H1 (cell line): ENCODE data around the gene HIC1. TPM values are rescaled to one million over a fixed set of nuclear protein-coding genes. Genes with fewer than 3 reads are reported as not detected.

Experiments
- CHD7 ChIP-seq: fragments of 300-600 bp; sonication (generic); IDR thresholded peaks from 2 replicates; pipeline ENCODE4 v1.7.1; 2012; ENCODE audit warnings: low read length, moderate library complexity, mild to moderate bottlenecking, inconsistent platforms; ENCODE audit not compliant: insufficient replicate concordance
- CTBP2 ChIP-seq: IDR thresholded peaks from 2 replicates; pipeline ENCODE4 v1.7.0; 2011; ENCODE audit warnings: borderline replicate concordance, mild to moderate bottlenecking, moderate library complexity, mixed read lengths, low read length; ENCODE audit not compliant: insufficient read depth, insufficient read length
- FOSL1 ChIP-seq: IDR thresholded peaks from 2 replicates; pipeline ENCODE4 v1.6.1; 2011; ENCODE audit warnings: mild to moderate bottlenecking, low read depth, low read length, moderate library complexity; ENCODE audit not compliant: insufficient read depth
- GABPA ChIP-seq: IDR thresholded peaks from 2 replicates; pipeline ENCODE4 v1.6.1; 2011; ENCODE audit warnings: mild to moderate bottlenecking, low read length, moderate library complexity, borderline replicate concordance; ENCODE audit not compliant: insufficient read depth
- KDM5A ChIP-seq: fragments of 200-600 bp; IDR thresholded peaks from 2 replicates; pipeline ENCODE4 v1.7.1; 2012; ENCODE audit warnings: mild to moderate bottlenecking, low read length, inconsistent platforms, mixed read lengths
- PHF8 ChIP-seq: fragments of 200-600 bp; sonication (generic); conservative IDR thresholded peaks from 2 replicates; pipeline ENCODE4 v1.7.1; 2012; ENCODE audit warnings: low read depth, mild to moderate bottlenecking, inconsistent platforms, low read length, moderate library complexity
- RNF2 ChIP-seq: fragments of 200-900, 300-1000 bp; sonication (generic); IDR thresholded peaks from 2 replicates; pipeline ENCODE4 v1.7.1; 2016; ENCODE audit warnings: borderline replicate concordance, low read depth, mild to moderate bottlenecking, antibody characterized with exemption, low read length; ENCODE audit not compliant: poor library complexity, severe bottlenecking; ENCODE audit errors: missing control alignments
- SP4 ChIP-seq: IDR thresholded peaks from 2 replicates; pipeline ENCODE4 v1.6.1; 2012; ENCODE audit warnings: low read length, inconsistent platforms
- TAF1 ChIP-seq: IDR thresholded peaks from 2 replicates; pipeline ENCODE4 v1.6.1; 2011; ENCODE audit warnings: mild to moderate bottlenecking, low read depth, low read length
- YY1 ChIP-seq: IDR thresholded peaks from 2 replicates; pipeline ENCODE4 v1.6.1; 2011; ENCODE audit warnings: low read depth, mild to moderate bottlenecking, low read length
- polyA plus RNA-seq, 7 experiments: library from polyadenylated mRNA; depleted of rRNA in 3 of 7; stranded (reverse) in 5 of 7; unstranded in 2 of 7; fragments of >200 nt in 5 of 7; fragments of 200-250 nt in 2 of 7; gene quantifications; 1 replicate in 5 of 7; 2 replicates in 1 of 7; 4 replicates in 1 of 7; pipeline versions ENCODE4 v1.2.1 to v1.2.3, GENCODE V29; 2011 to 2013; ENCODE audit warnings: missing spikeins in 2 of 7, mixed read lengths in 2 of 7
- total RNA-seq: library from RNA; stranded (reverse); fragmentation: NEBNext Ultra II Directional; extraction: Animal tissue kit (Norgen Biotek cat#: 25700); gene quantifications from 2 replicates; pipeline ENCODE4 v1.2.1, GENCODE V29; 2021
- TF ChIP-seq, protein P1 (sequence below): IDR thresholded peaks from 2 replicates; pipeline ENCODE4 v1.6.1; 2012; ENCODE audit warnings: inconsistent platforms

The HIC1 gene
- total and polyA plus RNA-seq, 2 of the 8 experiments (the other 6 are each of a cell fraction or from before 2014, with no cell fraction given), result 0.06 to 0.09 TPM

DNA sequence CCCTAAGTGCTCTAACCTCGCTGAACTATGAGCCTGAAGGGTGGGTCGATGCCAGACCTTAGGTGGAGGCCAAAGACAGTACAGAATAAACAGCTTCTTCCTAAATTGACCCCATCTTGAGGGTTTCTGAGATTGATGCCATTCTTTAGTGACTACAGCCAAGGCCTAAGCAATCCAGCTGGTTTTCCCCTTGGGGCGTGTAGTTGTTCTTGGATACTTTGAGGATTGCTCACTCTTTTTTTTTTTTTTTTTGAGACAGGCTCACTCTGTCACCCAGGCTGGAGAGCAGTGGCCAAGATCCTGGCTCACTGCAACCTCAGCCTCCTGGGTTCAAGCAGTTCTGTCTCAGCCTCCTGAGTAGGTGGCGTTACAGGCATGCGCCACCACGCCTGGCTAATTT, 11.1 kb upstream of the HIC1 start (continued):
- TF ChIP-seq CHD7 (no peak), KDM5A (no peak), CTBP2 (no peak), GABPA (no peak), FOSL1 (no peak), RNF2 (no peak), YY1 (no peak), SP4 (no peak), PHF8 (no peak), TAF1 (no peak)
- TF ChIP-seq, protein P1, sequence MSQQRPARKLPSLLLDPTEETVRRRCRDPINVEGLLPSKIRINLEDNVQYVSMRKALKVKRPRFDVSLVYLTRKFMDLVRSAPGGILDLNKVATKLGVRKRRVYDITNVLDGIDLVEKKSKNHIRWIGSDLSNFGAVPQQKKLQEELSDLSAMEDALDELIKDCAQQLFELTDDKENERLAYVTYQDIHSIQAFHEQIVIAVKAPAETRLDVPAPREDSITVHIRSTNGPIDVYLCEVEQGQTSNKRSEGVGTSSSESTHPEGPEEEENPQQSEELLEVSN, result no peak
